Bronchial epithelial cell (primary cell): ENCODE results near the gene LSMEM2. TPM values are rescaled to one million over a fixed set of nuclear protein-coding genes. Genes with fewer than 3 reads are reported as not detected.

ENCODE experiments used
- DNase-seq: peaks from one replicate; pipeline ENCODE4 v3.0.0-alpha.2; 2010; ENCODE audit warnings: low read depth
- FAIRE-seq: peaks from 2 replicates; lab custom pipeline; 2011; peaks lifted over from hg19 to GRCh38; lab: Jason Lieb, UNC
- H3K27me3 ChIP-seq: 2 replicates; pipeline ENCODE4 v1.5.1; 2011; ENCODE audit warnings: low read length; ENCODE audit not compliant: control insufficient read depth, insufficient read depth
- H3K36me3 ChIP-seq: 2 replicates; pipeline ENCODE4 v1.5.1; 2011; ENCODE audit warnings: low read length; ENCODE audit not compliant: control insufficient read depth, insufficient read depth
- H3K4me3 ChIP-seq: 2 replicates; pipeline ENCODE4 v1.5.1; 2011; ENCODE audit warnings: mild to moderate bottlenecking, low read depth, low read length, control low read depth
- CTCF ChIP-seq: IDR thresholded peaks from 2 replicates; pipeline ENCODE4 v1.5.1; 2011; ENCODE audit warnings: mild to moderate bottlenecking, moderate library complexity, low read length, control low read depth, inconsistent platforms; ENCODE audit not compliant: insufficient read depth, severe bottlenecking
- total RNA-seq: library from RNA; depleted of rRNA; stranded (reverse); fragments of >200 nt; gene quantifications from 2 replicates; pipeline ENCODE4 v1.2.1, GENCODE V29; 2014

LSMEM2 gene
- total RNA-seq, 1 donor from 2014 or later: not detected

DNA sequence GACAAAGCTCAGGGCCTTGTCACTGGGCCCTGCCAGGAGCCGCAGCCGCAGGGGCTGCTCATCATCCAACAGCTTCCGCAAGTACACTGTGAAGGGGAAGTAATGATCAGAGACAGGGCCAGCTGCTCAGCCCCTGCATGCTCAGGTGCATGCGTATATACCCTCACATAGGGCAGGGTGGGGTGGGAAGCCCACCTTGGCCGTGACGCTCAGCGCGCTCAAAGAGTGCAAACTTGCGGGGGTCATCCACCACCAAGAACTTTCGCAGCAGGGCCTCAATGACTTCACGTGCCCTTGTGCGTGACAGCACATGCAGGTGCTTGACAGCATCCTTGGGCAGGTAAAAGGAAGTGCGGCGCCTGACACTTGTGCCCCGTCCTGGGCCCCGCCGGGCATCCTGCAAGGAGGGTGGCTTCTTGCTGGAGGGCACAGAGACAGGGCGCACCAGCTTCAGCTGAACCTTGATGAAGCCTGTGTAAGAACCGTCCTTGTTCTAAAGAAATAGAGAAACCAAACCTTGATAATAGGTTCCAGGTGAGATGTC lies 52.5 kb downstream of the LSMEM2 start:
- TF ChIP-seq CTCF: no peak
- H3K36me3 ChIP-seq: peaks cover 17% of the 10 kb centered on the region
- no peak for FAIRE-seq

GRCh38 chr3:50333744-50334328 lies 54.9 kb downstream of the LSMEM2 start:
- DNase-seq: no peak
- Histone ChIP-seq H3K4me3 (no peak overlapping the region), H3K36me3 (peaks cover 17% of the 10 kb centered on the region), H3K27me3 (no peaks in the 10 kb centered on the region)
- no peak for TF ChIP-seq CTCF
- FAIRE-seq: no peak

More for the DNA sequence above, 52.5 kb downstream of the LSMEM2 start:
- Histone ChIP-seq H3K27me3 (no peaks in the 10 kb centered on the region), H3K4me3 (no peak overlapping the region)
- DNase-seq: no peak

GRCh38 chr3:50334339-50335075 lies 55.6 kb downstream of the LSMEM2 start:
- no peak for TF ChIP-seq CTCF
- FAIRE-seq: no peak
- H3K4me3 ChIP-seq: no peak overlapping the region
- no peaks in the 10 kb centered on the region for H3K27me3 ChIP-seq
- no peak for DNase-seq
- peaks cover 16% of the 10 kb centered on the region for H3K36me3 ChIP-seq

- Histone ChIP-seq H3K4me3 (peak overlapping the region; percentile 90), H3K27me3 (no peaks in the 10 kb centered on the region), H3K36me3 (peaks cover 1% of the 10 kb centered on the region)
- FAIRE-seq (no peak), DNase-seq (peak; percentile 53)
- TF ChIP-seq CTCF: no peak
Observed at GRCh38 chr3:50336452-50337174, 57.7 kb downstream of the LSMEM2 start.

DNA sequence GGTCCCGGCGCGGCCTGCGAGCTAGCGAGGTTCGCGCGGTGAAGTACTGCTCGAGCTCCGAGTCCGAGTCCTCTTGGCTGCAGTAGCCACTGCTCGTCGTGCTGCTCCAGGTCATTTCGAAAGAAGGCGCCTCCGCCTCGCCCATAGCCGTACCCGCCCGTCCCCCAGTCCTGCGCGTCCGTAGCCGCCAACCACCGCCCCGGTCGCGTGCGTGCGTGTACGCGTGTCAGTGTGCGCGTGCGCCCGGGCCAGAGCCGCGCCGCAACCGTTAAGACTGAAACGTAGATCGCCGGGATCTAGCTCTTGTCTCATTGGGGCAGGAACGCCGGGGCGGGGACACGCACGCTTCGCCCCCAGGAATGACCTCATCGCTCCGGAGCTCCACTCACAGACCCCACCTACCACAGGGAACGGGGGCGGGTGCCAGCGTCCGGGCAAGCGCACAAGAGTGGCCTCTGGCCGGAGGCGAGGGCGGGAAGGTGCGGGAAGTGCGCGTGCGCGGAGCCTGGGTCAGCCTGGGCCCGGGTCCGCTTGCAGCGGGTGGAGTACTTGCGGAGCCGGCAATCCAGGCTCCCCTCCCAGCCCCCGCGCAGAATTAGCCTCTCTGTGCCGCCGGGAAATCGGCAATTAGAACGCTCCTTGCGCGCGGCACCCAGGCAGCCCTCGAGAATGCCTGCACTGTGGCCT lies 58.4 kb downstream of the LSMEM2 start:
- no peaks in the 10 kb centered on the region for H3K27me3 ChIP-seq
- DNase-seq (peak; percentile 96), FAIRE-seq (no peak)
- peak overlapping the region; percentile 90 for H3K4me3 ChIP-seq
- no peaks in the 10 kb centered on the region for H3K36me3 ChIP-seq
- TF ChIP-seq CTCF: no peak

Other genes with a start within 250 kb of the LSMEM2 start
- gene RBM5, start 190.2 kb upstream of the LSMEM2 start, total RNA-seq: 80.3 and 129 TPM in 2 replicates
- 35.5 and 76.0 TPM in 2 replicates for gene SEMA3F, start 123.8 kb upstream of the LSMEM2 start, total RNA-seq
- 0.26 TPM in 1 of 2 replicates, not detected in the other for gene GNAT1, start 87.5 kb upstream of the LSMEM2 start, total RNA-seq
- gene SLC38A3, start 73.8 kb upstream of the LSMEM2 start, total RNA-seq: not detected in 2 replicates
- gene GNAI2, start 42.9 kb upstream of the LSMEM2 start, total RNA-seq: 97.9 and 129 TPM in 2 replicates
- gene SEMA3B, start 9.9 kb upstream of the LSMEM2 start, total RNA-seq: 2.3 and 7.1 TPM in 2 replicates
- gene IFRD2, start 13.3 kb downstream of the LSMEM2 start, total RNA-seq: 104 and 177 TPM in 2 replicates
- gene HYAL3, start 20.3 kb downstream of the LSMEM2 start, total RNA-seq: 6.6 and 6.8 TPM in 2 replicates
- gene NAA80, start 20.3 kb downstream of the LSMEM2 start, total RNA-seq: 1.3 and 2.0 TPM in 2 replicates
- gene HYAL1, start 24.5 kb downstream of the LSMEM2 start, total RNA-seq: 7.1 and 8.3 TPM in 2 replicates
- gene HYAL2, start 43.7 kb downstream of the LSMEM2 start, total RNA-seq: 55.0 and 63.0 TPM in 2 replicates
- gene TUSC2, start 49.1 kb downstream of the LSMEM2 start, total RNA-seq: 21.9 and 23.3 TPM in 2 replicates
- 15.5 and 25.5 TPM in 2 replicates for gene RASSF1, start 61.7 kb downstream of the LSMEM2 start, total RNA-seq
- gene ZMYND10, start 66.6 kb downstream of the LSMEM2 start, total RNA-seq: 0.13 and 0.53 TPM in 2 replicates
- gene NPRL2, start 71.7 kb downstream of the LSMEM2 start, total RNA-seq: 11.0 and 17.1 TPM in 2 replicates
- 18.9 and 22.1 TPM in 2 replicates for gene CYB561D2, start 71.8 kb downstream of the LSMEM2 start, total RNA-seq
- 19.7 and 22.8 TPM in 2 replicates for gene TMEM115, start 80.4 kb downstream of the LSMEM2 start, total RNA-seq
- gene CACNA2D2, start 224.5 kb downstream of the LSMEM2 start, total RNA-seq: not detected in 2 replicates